ELF-1 (cell line): ENCODE measurements around the gene HSF5.

Experiments
- DNase-seq: peaks from one replicate; pipeline ENCODE4 v3.0.0-alpha.2; 2016; ENCODE audit warnings: low read depth, low spot score

Gene HSF5, protein sequence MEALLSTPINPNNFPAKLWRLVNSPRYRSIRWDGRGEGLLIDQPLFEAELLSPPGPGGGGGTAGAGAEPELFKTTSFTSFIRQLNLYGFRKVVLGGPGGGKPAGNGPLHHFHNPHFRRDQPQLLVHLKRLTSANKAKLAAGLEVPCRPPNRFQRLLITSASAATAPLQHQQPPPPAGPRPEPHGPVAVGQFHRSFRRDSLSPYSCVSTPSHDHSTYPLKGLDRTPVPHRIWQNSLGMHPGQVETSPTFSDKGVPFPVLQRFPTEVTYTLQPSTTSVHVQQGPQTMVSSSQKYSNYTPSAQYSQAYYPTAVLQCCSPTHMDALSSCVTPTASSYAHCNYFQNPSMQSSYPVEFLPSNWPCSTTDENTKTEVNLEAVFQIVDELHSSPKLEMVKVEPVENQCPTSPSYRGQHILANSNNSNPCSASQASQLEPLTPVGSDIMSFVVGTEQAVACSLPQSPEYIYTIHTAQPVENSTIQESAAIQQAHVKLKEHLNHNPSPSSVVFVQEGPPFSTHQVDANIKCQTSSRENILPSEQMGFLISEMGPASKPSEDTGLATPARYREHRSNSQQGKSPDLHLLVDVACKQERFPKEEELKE

GRCh38 chr17:58487589-58488427 is at the start of gene HSF5:
Gene HSF5 (minus strand): TSS chr17:58488408. CDS start chr17:58488274, 134 bp downstream.
- DNase-seq, result peak; percentile 79

DNA sequence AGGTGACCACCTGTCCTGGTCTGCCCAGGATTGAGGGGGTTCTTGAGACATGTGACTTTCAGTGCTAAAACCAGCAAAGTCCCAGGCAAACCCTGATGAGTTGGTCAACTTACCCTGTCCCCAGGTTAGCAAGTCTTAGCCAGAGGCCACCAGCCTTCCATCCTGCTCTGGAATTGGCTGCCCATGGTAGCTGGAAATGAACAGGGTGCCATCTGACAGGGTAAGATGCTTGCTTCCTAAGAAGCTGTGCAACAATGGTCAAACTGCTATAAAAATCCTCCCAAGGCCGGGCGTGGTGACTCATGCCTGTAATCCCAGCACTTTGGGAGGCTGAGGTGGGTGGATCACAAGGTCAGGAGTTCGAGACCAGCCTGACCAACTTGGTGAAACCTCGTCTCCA is 49.1 kb upstream of the HSF5 start:
- no peak for DNase-seq

- no peak for DNase-seq
Observed at GRCh38 chr17:58536542-58536941, 48.3 kb upstream of the HSF5 start.

- no peak for DNase-seq
Observed at GRCh38 chr17:58535431-58535830, 47.2 kb upstream of the HSF5 start.

- DNase-seq, result no peak
Observed at GRCh38 chr17:58534901-58535421, 46.8 kb upstream of the HSF5 start.

GRCh38 chr17:58534331-58534730 is 46.1 kb upstream of the HSF5 start:
- DNase-seq, result no peak

GRCh38 chr17:58533616-58534188 is 45.5 kb upstream of the HSF5 start:
- no peak for DNase-seq

DNA sequence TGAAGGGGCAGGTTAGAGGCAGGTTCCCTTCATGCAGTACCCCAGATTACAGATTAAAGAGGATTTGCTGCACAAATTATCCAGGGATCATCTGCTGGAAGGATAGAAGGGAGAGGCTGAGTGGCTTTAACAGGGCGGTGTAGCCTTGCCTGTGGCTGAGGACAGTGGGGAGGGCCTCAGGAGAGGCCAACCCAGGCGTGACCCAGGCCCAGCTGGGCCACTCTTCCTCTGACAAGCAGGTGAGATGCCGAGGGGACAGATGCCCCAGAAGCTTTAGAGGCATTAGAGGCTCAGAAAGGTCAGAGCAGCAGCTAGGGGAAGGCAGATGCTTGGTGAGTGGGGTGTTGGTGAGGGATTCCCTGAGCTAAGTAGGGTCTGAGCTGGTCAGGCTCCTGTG is 44.3 kb upstream of the HSF5 start:
- DNase-seq, result no peak

GRCh38 chr17:58531661-58532554 is 43.7 kb upstream of the HSF5 start:
- peak; percentile 65 for DNase-seq

DNA sequence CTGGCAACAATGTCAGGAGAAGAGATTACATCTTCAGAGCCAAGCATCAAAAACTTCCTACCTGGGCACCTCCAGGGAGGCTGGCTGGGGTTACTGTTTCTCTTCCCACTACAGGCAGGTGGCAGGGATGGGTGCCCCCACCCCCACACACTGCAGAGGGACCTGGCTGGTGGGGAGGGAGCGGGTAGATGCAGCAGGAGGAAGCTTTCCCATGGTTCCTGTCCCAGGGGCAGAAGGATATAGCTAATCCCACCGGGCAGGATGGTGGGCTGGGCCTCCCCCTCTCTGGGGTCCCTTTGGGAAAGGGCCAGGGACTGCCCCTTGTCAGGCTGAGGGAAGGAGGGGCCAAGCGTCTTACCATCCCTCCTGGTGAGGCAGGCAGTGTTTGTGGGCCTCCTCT is 42.9 kb upstream of the HSF5 start:
- DNase-seq, result no peak

GRCh38 chr17:58530655-58531054 is 42.4 kb upstream of the HSF5 start:
- no peak for DNase-seq

DNA sequence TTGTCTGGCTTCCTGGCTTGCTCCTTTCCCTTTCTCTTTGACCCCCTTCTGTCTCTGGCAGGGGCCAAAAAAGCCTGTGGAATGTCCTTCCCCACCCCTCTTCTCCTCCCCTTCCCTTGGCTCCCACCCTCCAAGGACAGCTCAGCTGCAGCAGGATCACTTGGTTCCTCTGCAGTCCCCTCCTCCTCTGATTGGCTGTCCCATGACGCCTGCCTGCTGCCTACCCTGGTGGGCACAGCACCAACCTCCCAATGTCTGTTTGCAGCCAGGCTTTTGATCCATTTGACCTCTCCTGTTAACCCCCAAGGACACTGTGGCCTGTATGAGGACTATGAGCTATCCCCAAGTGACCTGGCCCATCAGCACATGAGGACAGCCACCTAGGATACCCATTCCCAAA is 41.1 kb upstream of the HSF5 start:
- peak; percentile 37 for DNase-seq

DNA sequence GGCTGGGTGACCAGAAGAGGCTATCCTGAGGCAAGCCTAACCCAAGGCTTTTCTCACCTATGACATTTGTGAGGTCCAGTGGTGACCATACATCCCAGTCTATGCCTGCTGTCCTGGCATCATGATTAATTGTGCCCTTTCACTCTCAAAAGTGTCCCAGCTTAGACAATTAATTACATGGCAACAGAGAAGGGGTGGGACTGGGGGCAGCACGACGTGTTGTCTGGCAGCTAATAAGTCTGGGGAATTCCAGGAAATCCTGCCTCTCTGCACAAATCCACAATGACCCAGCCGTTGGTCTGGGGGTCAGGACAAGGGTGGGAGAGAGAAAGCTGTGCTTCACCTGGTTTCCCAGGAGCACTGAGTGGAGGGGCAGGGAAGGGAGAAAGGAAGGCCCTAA is 40.2 kb upstream of the HSF5 start:
- no peak for DNase-seq

- no peak for DNase-seq
Observed at GRCh38 chr17:58527949-58528348, 39.7 kb upstream of the HSF5 start.

GRCh38 chr17:58527306-58527705 is 39.1 kb upstream of the HSF5 start:
- no peak for DNase-seq

DNA sequence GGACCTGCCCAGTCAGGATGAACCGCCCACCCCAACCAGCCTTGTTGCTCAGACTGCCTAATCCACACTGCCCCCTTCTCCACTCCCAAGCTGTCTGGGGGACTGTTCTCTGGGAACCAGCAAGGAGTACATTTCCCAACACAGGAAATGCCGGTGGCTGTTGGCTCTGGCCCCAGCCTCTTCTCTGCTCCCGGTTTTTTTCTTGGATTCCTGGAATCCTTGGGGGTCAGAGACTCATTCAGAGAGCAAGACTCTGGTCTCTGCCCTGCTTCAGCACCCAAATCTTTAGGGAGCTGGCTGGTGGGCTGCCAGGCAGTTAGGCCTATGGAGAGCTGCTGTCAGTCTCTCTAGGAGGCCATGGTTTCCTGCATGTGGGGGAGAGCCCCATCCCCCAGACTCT is 37.0 kb upstream of the HSF5 start:
- DNase-seq, result peak; percentile 27

DNA sequence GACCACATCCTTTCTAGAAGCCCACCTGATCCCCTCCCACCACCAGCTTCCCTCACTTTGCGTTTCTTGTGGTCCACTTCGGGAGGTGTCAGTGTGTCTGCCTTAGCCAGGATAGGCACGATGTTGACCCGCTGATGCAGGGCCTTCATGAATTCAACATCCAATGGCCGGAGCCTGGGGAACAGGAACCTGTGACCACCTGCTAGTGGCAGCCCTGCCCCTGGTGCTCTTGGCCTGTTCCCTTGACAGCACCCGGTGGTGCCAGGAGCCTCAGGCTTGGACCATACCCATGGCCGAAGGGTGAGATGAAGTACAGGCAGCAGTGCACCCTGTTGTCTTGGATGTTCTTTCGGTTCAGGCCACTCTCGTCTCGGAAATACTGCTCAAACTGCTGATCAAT is 33.5 kb upstream of the HSF5 start:
- DNase-seq, result no peak

DNA sequence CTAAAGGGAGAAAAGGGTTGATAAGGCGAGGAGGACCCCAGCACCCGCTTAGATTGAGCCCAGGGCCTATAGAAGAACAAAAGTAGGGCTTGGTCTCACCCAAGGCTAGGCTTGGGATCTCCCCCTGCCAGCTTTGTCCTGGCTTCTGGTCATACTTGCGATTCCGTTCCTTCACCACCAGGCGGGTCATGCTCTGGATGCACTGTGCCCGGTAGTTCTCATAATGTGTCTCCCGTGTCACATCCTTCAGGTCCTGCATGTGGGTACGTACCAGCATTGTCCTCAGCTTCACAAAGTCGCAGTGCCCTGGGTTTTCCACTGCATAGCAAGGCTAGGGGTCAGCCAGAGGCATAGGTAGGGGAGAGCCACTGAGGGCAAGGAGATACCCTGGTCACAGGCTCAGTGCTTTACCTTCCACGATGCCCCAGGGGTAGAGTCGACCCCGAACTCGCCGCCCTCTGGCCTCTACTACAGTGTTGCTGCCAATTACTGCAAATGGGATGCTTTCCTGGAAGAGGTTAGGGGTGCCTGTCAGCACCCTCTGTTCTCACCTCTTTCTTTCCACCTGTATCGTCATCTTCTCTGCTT is 32.7 kb upstream of the HSF5 start:
- peak; percentile 59 for DNase-seq

- peak; percentile 100 for DNase-seq
Observed at GRCh38 chr17:58517928-58518609, 29.9 kb upstream of the HSF5 start.

GRCh38 chr17:58517378-58517927 is 29.2 kb upstream of the HSF5 start:
- DNase-seq, result no peak
